HepG2 (cell line): ENCODE data around the gene HSD17B11. TPM values are rescaled to one million over a fixed set of nuclear protein-coding genes. Genes with fewer than 3 reads are reported as not detected.
"Not testable (repeated sequence)": the region's sequence is repeated elsewhere in the genome, so short reads cannot be mapped to it uniquely, and the experiment has no call there.

ENCODE experiments used
- ATAC-seq: fragments of 200-7000 bp; cut with Tn5 transposase; 3 replicates; pipeline ENCODE4 v1.9.1; 2020; ENCODE audit warnings: mild to moderate bottlenecking, moderate library complexity
- BruUV-seq: library from RNA; stranded (reverse); fragments of 400-500 nt; replicated peaks from 2 replicates; lab custom pipeline; 2021; lab: Mats Ljungman, UMichigan
- CTCF ChIA-PET: fragments of 300-600 bp; formaldehyde crosslinking; extraction: SDS; loops from one replicate; lab custom pipeline; 2021; ENCODE audit warnings: low total read pairs, inconsistent platforms, low intra/inter-chr PET ratio; lab: Yijun Ruan, JAX
- POLR2A ChIA-PET: fragments of 350-600 bp; sonication (Branson Sonifier 250); formaldehyde crosslinking; loops from one replicate; lab custom pipeline; 2020; ENCODE audit warnings: antibody characterized with exemption, inconsistent platforms; lab: Yijun Ruan, JAX
- DNase-seq: peaks from one replicate; pipeline ENCODE4 v3.0.0-alpha.2; 2015; ENCODE audit warnings: low spot score
- FAIRE-seq: peaks from 3 replicates; lab custom pipeline; 2011; peaks lifted over from hg19 to GRCh38; lab: Jason Lieb, UNC
- H2AFZ ChIP-seq: one replicate; pipeline ENCODE4 v1.6.1; 2011; ENCODE audit warnings: low read length, inconsistent platforms
- H3K27ac ChIP-seq: fragments of 300-600 bp; 3 replicates; pipeline ENCODE4 v1.8.0; 2011; ENCODE audit warnings: mixed run types, mild to moderate bottlenecking, mixed read lengths, low read length, inconsistent platforms; ENCODE audit not compliant: insufficient read depth; ENCODE audit errors: extremely low read length
- H3K27me3 ChIP-seq, 2 experiments: fragments of 200-600 bp in 1 of 2; 2 replicates in 1 of 2; 3 replicates in 1 of 2; pipeline versions ENCODE4 v1.6.0 to v1.8.0; 2011; ENCODE audit warnings: low read length in 2 of 2, mild to moderate bottlenecking in 2 of 2, moderate library complexity in 2 of 2, inconsistent platforms in 1 of 2; ENCODE audit not compliant: insufficient read depth in 2 of 2, control insufficient read depth in 1 of 2
- H3K36me3 ChIP-seq, 2 experiments: fragments of 200-600 bp in 1 of 2; replicated peaks in 1 of 2; 2 replicates in 1 of 2; 3 replicates in 1 of 2; pipeline versions ENCODE4 v1.5.1 to v1.8.0; 2011; ENCODE audit warnings: low read length in 2 of 2, inconsistent platforms in 1 of 2; ENCODE audit not compliant: insufficient read depth in 2 of 2, control insufficient read depth in 1 of 2
- H3K4me1 ChIP-seq: 2 replicates; pipeline ENCODE4 v1.5.1; 2012; ENCODE audit warnings: low read length, inconsistent platforms; ENCODE audit not compliant: insufficient read depth
- H3K4me2 ChIP-seq: 2 replicates; pipeline ENCODE4 v1.6.0; 2011; ENCODE audit warnings: low read depth, low read length, inconsistent platforms
- H3K4me3 ChIP-seq, 3 experiments: fragments of 200-600 bp in 1 of 3; sonication (generic), shearing (Covaris generic) in 1 of 3; replicated peaks in 1 of 3; 2 replicates each; pipeline ENCODE4 v1.5.1; 2011 to 2016; ENCODE audit warnings: low read length in 3 of 3, inconsistent platforms in 2 of 3, low read depth in 2 of 3, mild to moderate bottlenecking in 2 of 3, control low read depth in 1 of 3, mixed read lengths in 1 of 3; ENCODE audit not compliant: insufficient read depth in 1 of 3
- H3K79me2 ChIP-seq: one replicate; pipeline ENCODE4 v1.6.1; 2011; ENCODE audit warnings: low read length, inconsistent platforms; ENCODE audit not compliant: insufficient read depth
- H3K9ac ChIP-seq: 2 replicates; pipeline ENCODE4 v1.6.0; 2011; ENCODE audit warnings: mild to moderate bottlenecking, low read depth, low read length, inconsistent platforms; ENCODE audit not compliant: insufficient read depth
- H3K9me3 ChIP-seq: 2 replicates; pipeline ENCODE4 v1.5.1; 2012; ENCODE audit warnings: mild to moderate bottlenecking, low read length
- H4K20me1 ChIP-seq: 2 replicates; pipeline ENCODE4 v1.6.0; 2011; ENCODE audit warnings: inconsistent platforms, mild to moderate bottlenecking, low read length, moderate library complexity; ENCODE audit not compliant: insufficient read depth
- CHD4 ChIP-seq: fragments of 200-600 bp; sonication (generic); IDR thresholded peaks from 2 replicates; pipeline ENCODE4 v1.7.0; 2017; ENCODE audit warnings: mild to moderate bottlenecking, low read length, borderline replicate concordance
- GABPB1 ChIP-seq: IDR thresholded peaks from 2 replicates; pipeline ENCODE4 v1.6.1; 2016; ENCODE audit warnings: mild to moderate bottlenecking, missing genetic modification reagents, moderate library complexity, missing compliant biosample characterization
- GATAD1 ChIP-seq: IDR thresholded peaks from 2 replicates; pipeline ENCODE4 v1.6.1; 2016; ENCODE audit warnings: missing genetic modification reagents, missing compliant biosample characterization
- STAT6 ChIP-seq: sonication (generic); formaldehyde crosslinking; IDR thresholded peaks from 2 replicates; pipeline ENCODE4 v1.4.0; 2020; ENCODE audit warnings: missing genetic modification reagents, mild to moderate bottlenecking, borderline replicate concordance
- TSC22D2 ChIP-seq: sonication (generic); formaldehyde crosslinking; IDR thresholded peaks from 2 replicates; pipeline ENCODE4 v1.5.1; 2020; ENCODE audit warnings: missing genetic modification reagents, mild to moderate bottlenecking, borderline replicate concordance
- ZMYM3 ChIP-seq: sonication (generic); formaldehyde crosslinking; IDR thresholded peaks from 2 replicates; pipeline ENCODE4 v1.5.1; 2020; ENCODE audit warnings: mild to moderate bottlenecking, missing genetic modification reagents
- ZNF660 ChIP-seq: sonication (generic); formaldehyde crosslinking; IDR thresholded peaks from 2 replicates; pipeline ENCODE4 v1.5.1; 2020; ENCODE audit warnings: mild to moderate bottlenecking, low read depth, missing genetic modification reagents, borderline replicate concordance
- ZNF710 ChIP-seq: sonication (generic); formaldehyde crosslinking; IDR thresholded peaks from 2 replicates; pipeline ENCODE4 v1.5.0; 2020; ENCODE audit warnings: mild to moderate bottlenecking, missing genetic modification reagents, borderline replicate concordance
- WGBS: methylation state at CpG from one replicate; pipeline ENCODE4 v1.1.6; 2017; ENCODE audit warnings: low lambda C conversion rate; 5-methylcytosine and 5-hydroxymethylcytosine counted together
- in situ Hi-C: cut with HindIII; loops from 2 replicates; pipeline ENCODE4 v1.10.0; 2017; ENCODE audit warnings: low pct_unique_long_range_greater_than_20kb; ENCODE audit not compliant: extremely low pct_ligation_motif_present
- intact Hi-C: fragments of 100-400 bp; cut with micrococcal nuclease; formaldehyde crosslinking; loops from one replicate; pipeline ENCODE4 v1.10.0; 2022; ENCODE audit not compliant: unreplicated experiment
- polyA plus RNA-seq, 8 experiments: library from polyadenylated mRNA; depleted of rRNA in 3 of 8; stranded (reverse) in 7 of 8; unstranded in 1 of 8; fragments of >200 nt; fragmentation: Illumina TruSeq in 4 of 8; extraction: Trizol in 4 of 8; gene quantifications; 2 replicates each; pipeline versions ENCODE4 v1.2.1 to v1.2.3, GENCODE V29; 2011 to 2016; ENCODE audit warnings: low read depth in 4 of 8, missing spikeins in 1 of 8, mixed read lengths in 1 of 8; ENCODE audit not compliant: insufficient read depth in 1 of 8
- total RNA-seq, 5 experiments: library from RNA; depleted of rRNA; stranded (reverse); fragments of >200 nt; fragmentation: Illumina TruSeq; extraction: Trizol; gene quantifications; 2 replicates each; pipeline ENCODE4 v1.2.3, GENCODE V29; 2016; ENCODE audit warnings: low read depth in 1 of 5

HSD17B11 gene
- total and polyA plus RNA-seq, 2 of the 13 experiments (the other 11 are each of a cell fraction or from before 2014, with no cell fraction given) = 121 to 158 TPM

- no peak for TF ChIP-seq ZNF660 (CRISPR knock-in tag)
- no peak for TF ChIP-seq GABPB1 (CRISPR knock-in tag)
- TF ChIP-seq, all 625 proteins: peak for 0
Measured at GRCh38 chr4:87342872-87343271, 48.1 kb downstream of the HSD17B11 start (continued).

DNA sequence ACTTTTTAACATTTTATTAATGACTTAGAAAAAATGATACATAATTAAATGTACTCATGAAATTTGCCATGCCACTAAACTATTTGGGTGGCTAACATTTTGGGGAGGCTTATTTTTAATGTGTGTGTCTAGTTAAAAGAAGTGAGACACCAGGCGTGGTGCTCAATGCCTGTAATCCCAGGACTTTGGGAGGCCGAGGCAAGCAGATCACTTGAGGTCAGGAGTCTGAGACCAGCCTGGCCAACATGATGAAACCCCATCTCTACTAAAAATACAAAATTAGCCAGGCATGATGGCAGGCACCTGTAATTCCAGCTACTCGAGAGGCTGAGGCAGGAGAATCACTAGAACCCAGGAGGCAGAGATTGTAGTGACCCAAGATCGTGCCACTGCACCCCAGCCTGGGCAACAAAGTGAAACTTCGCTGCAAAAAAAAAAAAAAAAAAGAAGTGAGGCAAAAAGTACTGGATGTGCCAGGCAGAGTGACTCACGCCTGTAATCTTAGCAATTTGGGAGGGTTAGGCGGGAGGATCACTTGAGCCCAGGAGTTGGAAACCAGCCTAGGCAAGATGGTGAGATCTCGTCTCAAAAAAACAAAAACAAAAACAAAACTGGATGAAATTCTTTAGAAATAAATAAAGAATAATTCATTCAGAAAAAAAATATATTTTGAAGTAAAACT is 48.9 kb downstream of the HSD17B11 start:
- intact Hi-C loops, H3K27me3 ChIP-seq, H3K4me2 ChIP-seq, POLR2A ChIA-PET, ATAC-seq, in situ Hi-C loops, H3K79me2 ChIP-seq, BruUV-seq, H3K27ac ChIP-seq, FAIRE-seq, DNase-seq, H4K20me1 ChIP-seq, H3K4me1 ChIP-seq, H2AFZ ChIP-seq, H3K4me3 ChIP-seq, H3K9ac ChIP-seq, H3K9me3 ChIP-seq, CTCF ChIA-PET: not testable (repeated sequence)
- peaks cover 12 to 73% of the 10 kb centered on the region in 2 experiments; a peak in 4 of 5 replicates for H3K36me3 ChIP-seq
- WGBS = 96% methylated on average over 8 of the region's 8 CpGs

DNA sequence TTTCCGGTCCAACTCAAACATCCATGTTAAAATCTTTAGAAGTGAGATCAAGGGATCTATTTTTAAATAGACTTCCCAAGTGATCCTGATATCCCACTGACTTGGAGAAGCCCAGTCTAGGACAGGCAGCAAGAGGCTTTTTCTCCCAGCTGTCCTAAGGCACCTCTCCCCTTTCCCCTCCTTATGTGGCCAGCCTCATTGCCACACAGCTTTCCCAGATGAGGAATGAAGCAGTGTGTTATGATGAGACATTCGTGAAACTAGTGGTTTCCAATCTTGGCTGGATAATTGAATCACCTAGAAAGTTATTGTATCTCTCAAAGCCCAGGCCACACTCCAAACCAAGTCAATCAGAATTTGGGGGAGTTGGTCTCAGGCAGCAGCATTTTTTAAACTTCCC is 51.5 kb downstream of the HSD17B11 start:
- WGBS = 97% methylated on average over 2 of the region's 2 CpGs

More for the DNA sequence above, 51.5 kb downstream of the HSD17B11 start:
- FAIRE-seq = no peak
- H3K9ac ChIP-seq = no peak overlapping the region
- H3K36me3 ChIP-seq = peaks cover 9 to 69% of the 10 kb centered on the region in 2 experiments; a peak in 4 of 5 replicates
- in situ Hi-C loops (no loop called here), intact Hi-C loops (no loop called here)
- H3K27ac ChIP-seq = no peak overlapping the region
- no peak overlapping the region for H3K4me3 ChIP-seq
- TF ChIP-seq ZNF710 (CRISPR knock-in tag) (no peak), STAT6 (CRISPR knock-in tag) (no peak), TSC22D2 (CRISPR knock-in tag) (no peak), ZMYM3 (CRISPR knock-in tag) (no peak), CHD4 (no peak), GATAD1 (CRISPR knock-in tag) (no peak)
- H3K4me2 ChIP-seq = no peak overlapping the region
- DNase-seq = no peak
- H2AFZ ChIP-seq = no peak overlapping the region
- peaks cover 3% of the 10 kb centered on the region for H3K79me2 ChIP-seq
- no TSS peak for BruUV-seq
- no peak for ATAC-seq
- H4K20me1 ChIP-seq = 0 out of 2 replicates have a peak, but pooled peaks cover 7% of the 10 kb centered on the region
- ChIA-PET CTCF (no interaction called here), POLR2A (no interaction called here)
- 0 out of 2 replicates have a peak, but pooled peaks cover 3% of the 10 kb centered on the region for H3K9me3 ChIP-seq
- H3K4me1 ChIP-seq = no peaks in the 10 kb centered on the region
- no peaks in the 10 kb centered on the region for H3K27me3 ChIP-seq
